K562 (cell line): ENCODE results near the gene PPM1D. TPM values are rescaled to one million over a fixed set of nuclear protein-coding genes. Genes with fewer than 3 reads are reported as not detected.

ENCODE experiments used
- CBX3 ChIP-seq, 2 experiments: IDR thresholded peaks; 1 replicate in 1 of 2; 2 replicates in 1 of 2; pipeline ENCODE4 v1.6.1; 2012; ENCODE audit warnings: inconsistent platforms in 2 of 2, low read length in 2 of 2, borderline replicate concordance in 1 of 2, control low read depth in 1 of 2
- HDAC3 ChIP-seq: fragments of 450-650 bp; IDR thresholded peaks from 2 replicates; pipeline ENCODE4 v1.6.1; 2018; ENCODE audit warnings: borderline replicate concordance, mild to moderate bottlenecking, moderate library complexity; ENCODE audit not compliant: partially characterized antibody
- ZEB2 ChIP-seq: fragments of 450-650 bp; IDR thresholded peaks from 2 replicates; pipeline ENCODE4 v1.6.1; 2016
- ZNF3 ChIP-seq: fragments of 250-450 bp; sonication (Bioruptor Pico); IDR thresholded peaks from 2 replicates; pipeline ENCODE4 v1.5.0; 2021; ENCODE audit warnings: mild to moderate bottlenecking, moderate library complexity
- ZNF384 ChIP-seq: IDR thresholded peaks from 2 replicates; pipeline ENCODE4 v1.6.1; 2012; ENCODE audit warnings: low read depth, low read length, improper control_type of control experiment
- polyA plus RNA-seq, 8 experiments: library from polyadenylated mRNA; depleted of rRNA in 4 of 8; stranded (reverse) in 5 of 8; unstranded in 3 of 8; fragments of >200 nt; fragmentation: Nextera tagmentation in 2 of 8; fragmentation: Illumina TruSeq in 1 of 8; extraction: Ambion mirVana in 2 of 8; extraction: Trizol in 1 of 8; gene quantifications; 2 replicates each; pipeline versions ENCODE4 v1.2.1 to v1.2.3, GENCODE V29; 2011 to 2014; ENCODE audit warnings: inconsistent platforms in 1 of 8, missing spikeins in 1 of 8
- total RNA-seq, 7 experiments: library from RNA; depleted of rRNA in 6 of 7; stranded (reverse); fragments of >200 nt in 6 of 7; fragmentation: Illumina TruSeq in 2 of 7; extraction: Trizol in 2 of 7; gene quantifications; 2 replicates each; pipeline versions ENCODE4 v1.2.1 to v1.2.3, GENCODE V29; 2011 to 2021; ENCODE audit warnings: low replicate concordance in 1 of 7
- TF ChIP-seq, protein P1 (sequence below): sonication (generic); formaldehyde crosslinking; IDR thresholded peaks from 2 replicates; pipeline ENCODE4 v1.8.0; 2022; ENCODE audit warnings: missing genetic modification reagents, mild to moderate bottlenecking, borderline replicate concordance
- TF ChIP-seq, protein P2 (sequence below): fragments of 450-650 bp; IDR thresholded peaks from 2 replicates; pipeline ENCODE4 v1.6.1; 2017; ENCODE audit warnings: mild to moderate bottlenecking, moderate library complexity
- TF ChIP-seq, protein P3 (sequence below): sonication (generic); formaldehyde crosslinking; IDR thresholded peaks from 2 replicates; pipeline ENCODE4 v1.9.0; 2022; ENCODE audit warnings: mild to moderate bottlenecking, missing genetic modification reagents
- TF ChIP-seq, protein P4 (sequence below): fragments of 250-450 bp; sonication (Bioruptor Pico); IDR thresholded peaks from 2 replicates; pipeline ENCODE4 v1.4.0; 2020; ENCODE audit warnings: mild to moderate bottlenecking, moderate library complexity
- TF ChIP-seq, protein P5 (sequence below), 2 experiments: fragments of 450-650 bp; conservative IDR thresholded peaks; 2 replicates each; pipeline ENCODE4 v1.6.1; 2017; ENCODE audit warnings: mild to moderate bottlenecking in 2 of 2, moderate library complexity in 2 of 2
- TF ChIP-seq, protein P6 (sequence below): fragments of 450-650 bp; formaldehyde crosslinking; IDR thresholded peaks from 2 replicates; pipeline ENCODE4 v1.4.0; 2020; ENCODE audit warnings: mild to moderate bottlenecking
- TF ChIP-seq, protein P7 (sequence below), 2 experiments: fragments of 450-650 bp in 1 of 2; sonication (generic) in 1 of 2; formaldehyde crosslinking in 1 of 2; IDR thresholded peaks in 1 of 2; conservative IDR thresholded peaks in 1 of 2; 2 replicates each; pipeline versions ENCODE4 v1.6.1 to v1.8.1; 2016 to 2023; ENCODE audit warnings: mild to moderate bottlenecking in 2 of 2, moderate library complexity in 2 of 2, inconsistent platforms in 1 of 2, missing genetic modification reagents in 1 of 2
- TF ChIP-seq, protein P8 (sequence below): fragments of 450-650 bp; conservative IDR thresholded peaks from 2 replicates; pipeline ENCODE4 v1.6.1; 2016; ENCODE audit warnings: missing genetic modification characterization, low read depth, mild to moderate bottlenecking, missing compliant biosample characterization, moderate library complexity

Gene PPM1D
- total and polyA plus RNA-seq, 9 of the 15 experiments (the other 6 are each of a cell fraction or from before 2014, with no cell fraction given), result 2.1 to 19.0 (median 7.8) TPM

DNA sequence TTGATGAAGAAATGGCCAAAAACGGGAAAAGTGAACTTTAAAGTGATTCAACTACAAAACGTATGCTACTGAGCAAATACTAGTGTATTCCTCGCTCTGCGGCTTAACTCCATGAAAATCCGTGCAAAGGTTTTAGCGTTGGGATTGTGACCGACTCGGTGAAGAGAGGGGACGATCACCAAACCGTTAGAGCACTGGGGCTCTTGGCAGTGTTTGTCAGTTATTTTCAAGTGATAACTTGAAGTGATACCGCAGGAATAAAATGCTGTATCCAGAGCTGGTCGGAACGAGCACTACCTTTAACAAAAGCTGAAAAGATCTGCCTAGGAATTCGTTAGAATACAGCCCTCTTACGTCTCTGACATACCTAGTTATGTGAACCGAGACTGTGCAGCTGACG is 773 bp upstream of the PPM1D start (continued):
- TF ChIP-seq CBX3 (IDR thresholded peaks at IDR 0.05; ENCODE audit: borderline replicate concordance in 1 of 2, low read length in 2 of 2) (no peak), HDAC3 (peak; percentile 31), ZNF384 (no peak), ZNF3 (CRISPR knock-in tag) (no peak), ZEB2 (no peak)
- TF ChIP-seq, protein P1, sequence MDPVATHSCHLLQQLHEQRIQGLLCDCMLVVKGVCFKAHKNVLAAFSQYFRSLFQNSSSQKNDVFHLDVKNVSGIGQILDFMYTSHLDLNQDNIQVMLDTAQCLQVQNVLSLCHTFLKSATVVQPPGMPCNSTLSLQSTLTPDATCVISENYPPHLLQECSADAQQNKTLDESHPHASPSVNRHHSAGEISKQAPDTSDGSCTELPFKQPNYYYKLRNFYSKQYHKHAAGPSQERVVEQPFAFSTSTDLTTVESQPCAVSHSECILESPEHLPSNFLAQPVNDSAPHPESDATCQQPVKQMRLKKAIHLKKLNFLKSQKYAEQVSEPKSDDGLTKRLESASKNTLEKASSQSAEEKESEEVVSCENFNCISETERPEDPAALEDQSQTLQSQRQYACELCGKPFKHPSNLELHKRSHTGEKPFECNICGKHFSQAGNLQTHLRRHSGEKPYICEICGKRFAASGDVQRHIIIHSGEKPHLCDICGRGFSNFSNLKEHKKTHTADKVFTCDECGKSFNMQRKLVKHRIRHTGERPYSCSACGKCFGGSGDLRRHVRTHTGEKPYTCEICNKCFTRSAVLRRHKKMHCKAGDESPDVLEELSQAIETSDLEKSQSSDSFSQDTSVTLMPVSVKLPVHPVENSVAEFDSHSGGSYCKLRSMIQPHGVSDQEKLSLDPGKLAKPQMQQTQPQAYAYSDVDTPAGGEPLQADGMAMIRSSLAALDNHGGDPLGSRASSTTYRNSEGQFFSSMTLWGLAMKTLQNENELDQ (CRISPR knock-in tag), result no peak
- TF ChIP-seq, protein P2, sequence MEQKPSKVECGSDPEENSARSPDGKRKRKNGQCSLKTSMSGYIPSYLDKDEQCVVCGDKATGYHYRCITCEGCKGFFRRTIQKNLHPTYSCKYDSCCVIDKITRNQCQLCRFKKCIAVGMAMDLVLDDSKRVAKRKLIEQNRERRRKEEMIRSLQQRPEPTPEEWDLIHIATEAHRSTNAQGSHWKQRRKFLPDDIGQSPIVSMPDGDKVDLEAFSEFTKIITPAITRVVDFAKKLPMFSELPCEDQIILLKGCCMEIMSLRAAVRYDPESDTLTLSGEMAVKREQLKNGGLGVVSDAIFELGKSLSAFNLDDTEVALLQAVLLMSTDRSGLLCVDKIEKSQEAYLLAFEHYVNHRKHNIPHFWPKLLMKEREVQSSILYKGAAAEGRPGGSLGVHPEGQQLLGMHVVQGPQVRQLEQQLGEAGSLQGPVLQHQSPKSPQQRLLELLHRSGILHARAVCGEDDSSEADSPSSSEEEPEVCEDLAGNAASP, result no peak
- TF ChIP-seq, protein P3, sequence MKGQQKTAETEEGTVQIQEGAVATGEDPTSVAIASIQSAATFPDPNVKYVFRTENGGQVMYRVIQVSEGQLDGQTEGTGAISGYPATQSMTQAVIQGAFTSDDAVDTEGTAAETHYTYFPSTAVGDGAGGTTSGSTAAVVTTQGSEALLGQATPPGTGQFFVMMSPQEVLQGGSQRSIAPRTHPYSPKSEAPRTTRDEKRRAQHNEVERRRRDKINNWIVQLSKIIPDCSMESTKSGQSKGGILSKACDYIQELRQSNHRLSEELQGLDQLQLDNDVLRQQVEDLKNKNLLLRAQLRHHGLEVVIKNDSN, result no peak
- TF ChIP-seq, protein P4, sequence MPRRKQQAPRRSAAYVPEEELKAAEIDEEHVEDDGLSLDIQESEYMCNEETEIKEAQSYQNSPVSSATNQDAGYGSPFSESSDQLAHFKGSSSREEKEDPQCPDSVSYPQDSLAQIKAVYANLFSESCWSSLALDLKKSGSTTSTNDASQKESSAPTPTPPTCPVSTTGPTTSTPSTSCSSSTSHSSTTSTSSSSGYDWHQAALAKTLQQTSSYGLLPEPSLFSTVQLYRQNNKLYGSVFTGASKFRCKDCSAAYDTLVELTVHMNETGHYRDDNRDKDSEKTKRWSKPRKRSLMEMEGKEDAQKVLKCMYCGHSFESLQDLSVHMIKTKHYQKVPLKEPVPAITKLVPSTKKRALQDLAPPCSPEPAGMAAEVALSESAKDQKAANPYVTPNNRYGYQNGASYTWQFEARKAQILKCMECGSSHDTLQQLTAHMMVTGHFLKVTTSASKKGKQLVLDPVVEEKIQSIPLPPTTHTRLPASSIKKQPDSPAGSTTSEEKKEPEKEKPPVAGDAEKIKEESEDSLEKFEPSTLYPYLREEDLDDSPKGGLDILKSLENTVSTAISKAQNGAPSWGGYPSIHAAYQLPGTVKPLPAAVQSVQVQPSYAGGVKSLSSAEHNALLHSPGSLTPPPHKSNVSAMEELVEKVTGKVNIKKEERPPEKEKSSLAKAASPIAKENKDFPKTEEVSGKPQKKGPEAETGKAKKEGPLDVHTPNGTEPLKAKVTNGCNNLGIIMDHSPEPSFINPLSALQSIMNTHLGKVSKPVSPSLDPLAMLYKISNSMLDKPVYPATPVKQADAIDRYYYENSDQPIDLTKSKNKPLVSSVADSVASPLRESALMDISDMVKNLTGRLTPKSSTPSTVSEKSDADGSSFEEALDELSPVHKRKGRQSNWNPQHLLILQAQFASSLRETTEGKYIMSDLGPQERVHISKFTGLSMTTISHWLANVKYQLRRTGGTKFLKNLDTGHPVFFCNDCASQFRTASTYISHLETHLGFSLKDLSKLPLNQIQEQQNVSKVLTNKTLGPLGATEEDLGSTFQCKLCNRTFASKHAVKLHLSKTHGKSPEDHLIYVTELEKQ (CRISPR knock-in tag), result no peak
- TF ChIP-seq, protein P5, sequence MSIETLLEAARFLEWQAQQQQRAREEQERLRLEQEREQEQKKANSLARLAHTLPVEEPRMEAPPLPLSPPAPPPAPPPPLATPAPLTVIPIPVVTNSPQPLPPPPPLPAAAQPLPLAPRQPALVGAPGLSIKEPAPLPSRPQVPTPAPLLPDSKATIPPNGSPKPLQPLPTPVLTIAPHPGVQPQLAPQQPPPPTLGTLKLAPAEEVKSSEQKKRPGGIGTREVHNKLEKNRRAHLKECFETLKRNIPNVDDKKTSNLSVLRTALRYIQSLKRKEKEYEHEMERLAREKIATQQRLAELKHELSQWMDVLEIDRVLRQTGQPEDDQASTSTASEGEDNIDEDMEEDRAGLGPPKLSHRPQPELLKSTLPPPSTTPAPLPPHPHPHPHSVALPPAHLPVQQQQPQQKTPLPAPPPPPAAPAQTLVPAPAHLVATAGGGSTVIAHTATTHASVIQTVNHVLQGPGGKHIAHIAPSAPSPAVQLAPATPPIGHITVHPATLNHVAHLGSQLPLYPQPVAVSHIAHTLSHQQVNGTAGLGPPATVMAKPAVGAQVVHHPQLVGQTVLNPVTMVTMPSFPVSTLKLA (conservative IDR thresholded peaks at IDR 0.05), result no peak
- TF ChIP-seq, protein P6, sequence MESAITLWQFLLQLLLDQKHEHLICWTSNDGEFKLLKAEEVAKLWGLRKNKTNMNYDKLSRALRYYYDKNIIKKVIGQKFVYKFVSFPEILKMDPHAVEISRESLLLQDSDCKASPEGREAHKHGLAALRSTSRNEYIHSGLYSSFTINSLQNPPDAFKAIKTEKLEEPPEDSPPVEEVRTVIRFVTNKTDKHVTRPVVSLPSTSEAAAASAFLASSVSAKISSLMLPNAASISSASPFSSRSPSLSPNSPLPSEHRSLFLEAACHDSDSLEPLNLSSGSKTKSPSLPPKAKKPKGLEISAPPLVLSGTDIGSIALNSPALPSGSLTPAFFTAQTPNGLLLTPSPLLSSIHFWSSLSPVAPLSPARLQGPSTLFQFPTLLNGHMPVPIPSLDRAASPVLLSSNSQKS (CRISPR knock-in tag), result no peak
- TF ChIP-seq, protein P7, sequence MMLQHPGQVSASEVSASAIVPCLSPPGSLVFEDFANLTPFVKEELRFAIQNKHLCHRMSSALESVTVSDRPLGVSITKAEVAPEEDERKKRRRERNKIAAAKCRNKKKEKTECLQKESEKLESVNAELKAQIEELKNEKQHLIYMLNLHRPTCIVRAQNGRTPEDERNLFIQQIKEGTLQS (IDR thresholded peaks at IDR 0.05), result no peak
- TF ChIP-seq, protein P7 (CRISPR knock-in tag; conservative IDR thresholded peaks at IDR 0.05), result 0 out of 2 replicates have a peak, but pooled peaks have one; percentile 27
- TF ChIP-seq, protein P8, sequence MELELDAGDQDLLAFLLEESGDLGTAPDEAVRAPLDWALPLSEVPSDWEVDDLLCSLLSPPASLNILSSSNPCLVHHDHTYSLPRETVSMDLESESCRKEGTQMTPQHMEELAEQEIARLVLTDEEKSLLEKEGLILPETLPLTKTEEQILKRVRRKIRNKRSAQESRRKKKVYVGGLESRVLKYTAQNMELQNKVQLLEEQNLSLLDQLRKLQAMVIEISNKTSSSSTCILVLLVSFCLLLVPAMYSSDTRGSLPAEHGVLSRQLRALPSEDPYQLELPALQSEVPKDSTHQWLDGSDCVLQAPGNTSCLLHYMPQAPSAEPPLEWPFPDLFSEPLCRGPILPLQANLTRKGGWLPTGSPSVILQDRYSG, result no peak
